CD4-positive, alpha-beta T cell treated with Interleukin-6 for 4 hours (primary cell): ENCODE data around the gene SV2C.
"Not testable (repeated sequence)": the region's sequence is repeated elsewhere in the genome, so short reads cannot be mapped to it uniquely, and the experiment has no call there.

Experiments used
- DNase-seq: peaks from one replicate; pipeline ENCODE4 v3.0.0-alpha.2; 2020; ENCODE audit warnings: mixed read lengths

Gene SV2C

GRCh38 chr5:76204713-76205112, 121.5 kb downstream of the SV2C start:
- DNase-seq, result no peak

- no peak for DNase-seq
Measured at GRCh38 chr5:76207120-76207519, 123.9 kb downstream of the SV2C start.

- DNase-seq, result no peak
Measured at GRCh38 chr5:76209297-76209696, 126.1 kb downstream of the SV2C start.

- DNase-seq, result no peak
Measured at GRCh38 chr5:76210946-76211345, 127.8 kb downstream of the SV2C start.

- DNase-seq, result no peak
Measured at GRCh38 chr5:76213858-76214257, 130.7 kb downstream of the SV2C start.

GRCh38 chr5:76216748-76217147, 133.6 kb downstream of the SV2C start:
- no peak for DNase-seq

GRCh38 chr5:76219636-76220035, 136.5 kb downstream of the SV2C start:
- DNase-seq, result no peak

- DNase-seq, result no peak
Measured at GRCh38 chr5:76221311-76221710, 138.1 kb downstream of the SV2C start.

- no peak for DNase-seq
Measured at GRCh38 chr5:76222318-76222717, 139.1 kb downstream of the SV2C start.

- DNase-seq, result no peak
Measured at GRCh38 chr5:76223696-76224095, 140.5 kb downstream of the SV2C start.

GRCh38 chr5:76224898-76225297, 141.7 kb downstream of the SV2C start:
- DNase-seq, result no peak

GRCh38 chr5:76225336-76225735, 142.2 kb downstream of the SV2C start:
- DNase-seq, result no peak

- DNase-seq, result no peak
Measured at GRCh38 chr5:76229900-76230299, 146.7 kb downstream of the SV2C start.

- no peak for DNase-seq
Measured at GRCh38 chr5:76230711-76231285, 147.6 kb downstream of the SV2C start.

GRCh38 chr5:76234665-76235064, 151.5 kb downstream of the SV2C start:
- DNase-seq, result no peak

- no peak for DNase-seq
Measured at GRCh38 chr5:76236684-76237083, 153.5 kb downstream of the SV2C start.

GRCh38 chr5:76240336-76240735, 157.2 kb downstream of the SV2C start:
- DNase-seq, result no peak

GRCh38 chr5:76242155-76242554, 159.0 kb downstream of the SV2C start:
- not testable (repeated sequence) for DNase-seq

- DNase-seq, result no peak
Measured at GRCh38 chr5:76245590-76245989, 162.4 kb downstream of the SV2C start.

- no peak for DNase-seq
Measured at GRCh38 chr5:76249621-76250020, 166.4 kb downstream of the SV2C start.

GRCh38 chr5:76250463-76250862, 167.3 kb downstream of the SV2C start:
- no peak for DNase-seq

- no peak for DNase-seq
Measured at GRCh38 chr5:76251656-76252055, 168.5 kb downstream of the SV2C start.

- DNase-seq, result no peak
Measured at GRCh38 chr5:76252437-76252836, 169.3 kb downstream of the SV2C start.

- peak; percentile 65 for DNase-seq
Measured at GRCh38 chr5:76256116-76256889, 173.1 kb downstream of the SV2C start.
